Tibial artery (tissue), 4 donors: ENCODE results near the gene RARG.

Experiments used
- DNase-seq, 2 donors: peaks; one replicate each; pipeline ENCODE4 v3.0.0-alpha.2; 2019
- H3K27ac ChIP-seq, 2 donors: fragments of 200-600 bp; sonication (generic) in 1 of 2; 1 replicate in 1 of 2; 2 replicates in 1 of 2; pipeline ENCODE4 v1.5.1; 2018 to 2019; ENCODE audit warnings: mild to moderate bottlenecking in 1 of 2
- H3K27me3 ChIP-seq, 2 donors: fragments of 200-600 bp; sonication (generic) in 1 of 2; one replicate each; pipeline versions ENCODE4 v1.5.1 to v1.6.0; 2016 to 2019
- H3K36me3 ChIP-seq, 3 donors: fragments of 200-600 bp; sonication (generic) in 2 of 3; one replicate each; pipeline ENCODE4 v1.5.1; 2016 to 2019; ENCODE audit warnings: mild to moderate bottlenecking in 2 of 3
- H3K4me1 ChIP-seq, 4 donors: fragments of 200-600 bp; sonication (generic) in 2 of 4; 1 replicate in 3 of 4; 2 replicates in 1 of 4; pipeline ENCODE4 v1.5.1; 2016 to 2019
- H3K4me3 ChIP-seq, 2 donors: fragments of 200-600 bp; sonication (generic) in 1 of 2; 1 replicate in 1 of 2; 2 replicates in 1 of 2; pipeline ENCODE4 v1.5.1; 2018 to 2019; ENCODE audit warnings: mild to moderate bottlenecking in 2 of 2
- H3K9me3 ChIP-seq, 3 donors: fragments of 200-600 bp; sonication (generic) in 1 of 3; one replicate each; pipeline ENCODE4 v1.5.1; 2016 to 2019
- intact Hi-C: fragments of 100-400 bp; cut with DNase I; formaldehyde crosslinking; loops from one replicate; pipeline ENCODE4 v1.15.0; 2023; ENCODE audit warnings: low total_unique reads
- TF ChIP-seq, protein P1 (sequence below), 2 experiments: fragments of 200-600 bp in 1 of 2; fragments of 450-650 bp in 1 of 2; IDR thresholded peaks; one replicate each; pipeline ENCODE4 v1.5.1; 2017 to 2019; ENCODE audit warnings: antibody characterized with exemption in 2 of 2, mild to moderate bottlenecking in 1 of 2, moderate library complexity in 1 of 2

Gene RARG

DNA sequence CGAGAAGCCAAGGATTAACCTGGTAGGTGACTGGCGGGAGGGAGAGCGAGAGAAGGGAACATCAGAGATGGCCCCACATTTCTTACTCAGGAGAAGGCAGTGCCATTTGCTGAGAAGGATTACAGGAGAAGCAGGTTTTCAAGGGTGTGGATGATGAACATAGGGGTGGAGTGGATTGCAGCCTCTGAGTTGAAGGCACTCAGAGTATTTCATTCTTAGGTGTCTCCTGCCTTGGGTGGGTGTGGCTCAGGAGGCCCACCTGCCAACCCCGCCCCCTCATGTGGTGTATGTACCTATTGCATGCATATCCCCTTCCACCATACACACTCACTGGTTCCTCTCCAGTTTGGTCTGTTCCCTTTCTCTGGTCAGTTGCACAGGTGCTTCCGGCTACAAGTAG, 42.4 kb upstream of the RARG start:
- Histone ChIP-seq H3K4me3 (no peak overlapping the region), H3K36me3 (no peaks in the 10 kb centered on the region), H3K27me3 (no peaks in the 10 kb centered on the region), H3K27ac (no peak overlapping the region), H3K4me1 (no peaks in the 10 kb centered on the region), H3K9me3 (no peaks in the 10 kb centered on the region)
- intact Hi-C loops = no loop called here
- TF ChIP-seq, protein P1, sequence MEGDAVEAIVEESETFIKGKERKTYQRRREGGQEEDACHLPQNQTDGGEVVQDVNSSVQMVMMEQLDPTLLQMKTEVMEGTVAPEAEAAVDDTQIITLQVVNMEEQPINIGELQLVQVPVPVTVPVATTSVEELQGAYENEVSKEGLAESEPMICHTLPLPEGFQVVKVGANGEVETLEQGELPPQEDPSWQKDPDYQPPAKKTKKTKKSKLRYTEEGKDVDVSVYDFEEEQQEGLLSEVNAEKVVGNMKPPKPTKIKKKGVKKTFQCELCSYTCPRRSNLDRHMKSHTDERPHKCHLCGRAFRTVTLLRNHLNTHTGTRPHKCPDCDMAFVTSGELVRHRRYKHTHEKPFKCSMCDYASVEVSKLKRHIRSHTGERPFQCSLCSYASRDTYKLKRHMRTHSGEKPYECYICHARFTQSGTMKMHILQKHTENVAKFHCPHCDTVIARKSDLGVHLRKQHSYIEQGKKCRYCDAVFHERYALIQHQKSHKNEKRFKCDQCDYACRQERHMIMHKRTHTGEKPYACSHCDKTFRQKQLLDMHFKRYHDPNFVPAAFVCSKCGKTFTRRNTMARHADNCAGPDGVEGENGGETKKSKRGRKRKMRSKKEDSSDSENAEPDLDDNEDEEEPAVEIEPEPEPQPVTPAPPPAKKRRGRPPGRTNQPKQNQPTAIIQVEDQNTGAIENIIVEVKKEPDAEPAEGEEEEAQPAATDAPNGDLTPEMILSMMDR (IDR thresholded peaks at IDR 0.05) = no peak
- no peak for DNase-seq

DNA sequence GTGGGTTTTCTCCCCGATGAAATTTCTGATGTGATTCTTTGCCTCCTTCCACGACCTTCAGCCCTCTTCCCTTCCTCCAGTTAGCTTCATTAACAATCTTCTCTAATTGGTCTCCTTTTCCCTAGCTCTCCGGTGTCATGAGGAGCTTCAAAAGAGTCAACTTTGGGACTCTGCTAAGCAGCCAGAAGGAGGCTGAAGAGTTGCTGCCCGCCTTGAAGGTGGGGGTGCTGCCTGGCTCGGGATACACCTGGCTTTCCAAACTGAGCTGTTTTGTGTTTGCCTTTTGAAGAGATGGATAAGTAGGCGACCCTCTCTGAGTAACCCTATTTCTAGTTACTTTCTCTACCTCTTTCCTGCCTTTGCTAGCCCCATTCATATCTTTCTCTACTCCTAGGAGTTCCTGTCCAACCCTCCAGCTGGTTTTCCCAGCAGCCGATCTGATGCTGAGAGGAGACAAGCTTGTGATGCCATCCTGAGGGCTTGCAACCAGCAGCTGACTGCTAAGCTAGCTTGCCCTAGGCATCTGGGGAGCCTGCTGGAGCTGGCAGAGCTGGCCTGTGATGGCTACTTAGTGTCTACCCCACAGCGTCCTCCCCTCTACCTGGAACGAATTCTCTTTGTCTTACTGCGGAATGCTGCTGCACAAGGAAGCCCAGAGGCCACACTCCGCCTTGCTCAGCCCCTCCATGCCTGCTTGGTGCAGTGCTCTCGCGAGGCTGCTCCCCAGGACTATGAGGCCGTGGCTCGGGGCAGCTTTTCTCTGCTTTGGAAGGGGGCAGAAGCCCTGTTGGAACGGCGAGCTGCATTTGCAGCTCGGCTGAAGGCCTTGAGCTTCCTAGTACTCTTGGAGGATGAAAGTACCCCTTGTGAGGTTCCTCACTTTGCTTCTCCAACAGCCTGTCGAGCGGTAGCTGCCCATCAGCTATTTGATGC, 36.9 kb upstream of the RARG start:
- intact Hi-C loops = no loop called here
- Histone ChIP-seq H3K4me1 (peaks cover 0 to 9% (median 4%) of the 10 kb centered on the region in 4 donors), H3K27me3 (no peaks in the 10 kb centered on the region), H3K9me3 (no peaks in the 10 kb centered on the region), H3K27ac (peak overlapping the region in 1 of 2 donors; percentile 62), H3K4me3 (peak overlapping the region; percentile 53 to 54), H3K36me3 (no peaks in the 10 kb centered on the region)
- TF ChIP-seq, protein P1 (IDR thresholded peaks at IDR 0.05) = no peak
- no peak for DNase-seq

DNA sequence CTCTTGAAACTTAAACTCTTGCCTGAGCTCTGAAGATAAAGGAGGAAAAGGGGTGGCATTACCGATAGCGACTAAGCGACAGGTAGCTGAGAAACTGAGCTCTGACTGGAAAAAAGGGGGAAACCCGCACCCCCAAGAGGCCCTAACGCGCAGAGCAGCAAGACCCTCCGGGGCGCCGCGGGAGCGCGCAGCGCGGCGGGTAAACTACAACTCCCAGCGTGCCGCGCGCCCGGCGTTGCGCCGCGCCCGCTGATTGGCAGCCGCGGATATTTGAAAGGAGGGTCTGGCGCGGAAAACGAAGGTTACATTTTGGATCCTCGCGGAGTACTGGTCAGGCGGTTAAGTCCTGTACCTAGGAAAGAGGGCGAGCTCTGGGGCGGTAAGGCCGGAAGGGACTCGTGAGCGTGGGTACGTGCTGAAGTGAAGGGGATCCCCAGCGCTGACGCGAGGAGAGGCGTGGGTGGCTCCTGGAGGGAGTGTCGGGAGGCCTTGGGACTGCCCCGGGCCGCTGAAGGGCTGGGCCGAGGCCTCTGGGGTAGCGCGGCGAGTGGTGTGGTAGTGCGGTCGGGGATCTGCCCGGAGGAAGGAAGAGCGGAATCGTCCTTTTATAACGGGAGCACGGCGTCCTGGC, 36.1 kb upstream of the RARG start, which contains the start of gene ESPL1:
Gene ESPL1 (plus strand): TSS at position 301 of the 631 bp plus-strand sequence. CDS start 468 bp downstream, outside the sequence.
- peak within 1 kb of the TSS; percentile 53 to 54 for H3K4me3 ChIP-seq
- H3K4me1 ChIP-seq = peaks cover 0 to 9% (median 4%) of the 10 kb centered on the region in 4 donors
- no peaks in the 10 kb centered on the region for H3K9me3 ChIP-seq
- H3K27ac ChIP-seq = peak within 1 kb of the TSS; percentile 16 to 62
- TF ChIP-seq, protein P1 (IDR thresholded peaks at IDR 0.05) = peak; percentile 11 to 29
- intact Hi-C loops = no loop called here
- no peaks in the 10 kb centered on the region for H3K36me3 ChIP-seq
- peak; percentile 67 to 81 for DNase-seq
- no peaks in the 10 kb centered on the region for H3K27me3 ChIP-seq

DNA sequence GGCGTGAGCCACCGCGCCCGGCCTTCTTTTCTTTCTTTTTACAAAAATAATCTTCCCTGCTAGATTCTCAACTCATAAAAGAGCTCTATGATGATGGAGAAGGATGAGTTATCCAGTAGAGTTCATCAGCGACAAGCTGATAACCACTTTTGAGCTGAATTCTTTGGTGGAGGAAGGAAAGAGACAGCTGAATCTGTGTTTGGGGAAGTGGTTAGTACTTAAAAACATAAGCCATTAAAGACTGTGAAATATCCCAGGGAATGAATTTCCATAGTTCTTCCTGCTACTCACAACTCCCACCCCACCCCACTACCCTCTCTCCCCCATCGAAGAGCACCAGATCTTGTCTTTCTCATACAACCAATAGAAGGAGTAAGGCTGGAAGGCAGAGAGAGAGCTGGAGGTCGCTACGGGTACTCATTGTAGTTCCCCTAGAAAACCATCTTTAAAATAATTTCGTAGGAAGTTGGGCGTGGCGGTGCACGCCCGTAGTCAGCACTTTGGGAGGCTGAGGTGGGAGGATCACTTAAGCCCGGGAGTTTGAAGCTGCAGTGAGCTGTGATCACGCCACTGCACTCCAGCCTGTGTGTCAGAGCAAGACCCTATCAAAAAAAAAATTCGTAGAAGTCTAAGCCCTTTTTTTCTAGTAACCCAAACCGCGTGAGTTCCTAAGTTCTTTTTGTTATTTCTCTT, 35.4 kb upstream of the RARG start:
- peak overlapping the region; percentile 16 to 62 for H3K27ac ChIP-seq
- H3K36me3 ChIP-seq = no peaks in the 10 kb centered on the region
- DNase-seq = no peak
- H3K4me1 ChIP-seq = peaks cover 0 to 9% (median 4%) of the 10 kb centered on the region in 4 donors
- H3K4me3 ChIP-seq = peak overlapping the region; percentile 53 to 54
- no peaks in the 10 kb centered on the region for H3K27me3 ChIP-seq
- intact Hi-C loops = no loop called here
- TF ChIP-seq, protein P1 (IDR thresholded peaks at IDR 0.05) = no peak
- H3K9me3 ChIP-seq = no peaks in the 10 kb centered on the region

DNA sequence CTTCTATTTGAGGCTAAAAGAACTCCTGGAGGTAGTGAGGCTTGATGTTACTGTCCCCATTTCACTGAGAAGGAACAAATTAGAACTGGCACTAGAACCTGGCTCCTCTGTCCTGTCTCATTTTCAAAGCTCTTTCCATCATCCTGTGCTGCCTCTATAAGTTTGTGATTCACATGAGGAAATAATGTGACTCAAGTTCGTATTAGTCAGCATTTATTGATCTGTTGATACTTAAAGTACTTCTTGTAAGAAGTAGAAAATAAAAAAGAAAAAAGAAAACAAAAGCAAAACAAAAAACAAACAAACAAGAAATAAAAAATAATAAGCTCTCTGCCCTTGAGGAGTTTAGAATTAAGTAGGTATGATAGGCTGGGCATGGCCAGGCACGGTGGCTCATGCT, 33.8 kb upstream of the RARG start:
- Histone ChIP-seq H3K4me3 (no peak overlapping the region), H3K4me1 (peaks cover 0 to 9% (median 4%) of the 10 kb centered on the region in 4 donors), H3K9me3 (no peaks in the 10 kb centered on the region), H3K27me3 (no peaks in the 10 kb centered on the region), H3K27ac (no peak overlapping the region), H3K36me3 (no peaks in the 10 kb centered on the region)
- DNase-seq = no peak
- TF ChIP-seq, protein P1 (IDR thresholded peaks at IDR 0.05) = no peak
- intact Hi-C loops = no loop called here
